HepG2 (cell line): Measurements from ENCODE around the gene RAC3. TPM values are rescaled to one million over a fixed set of nuclear protein-coding genes. Genes with fewer than 3 reads are reported as not detected.

ENCODE experiments used
- ATAD3A ChIP-seq: sonication (generic); formaldehyde crosslinking; IDR thresholded peaks from 2 replicates; pipeline ENCODE4 v1.4.0; 2020; ENCODE audit warnings: missing genetic modification reagents
- CCAR2 ChIP-seq: fragments of 200-400 bp; formaldehyde crosslinking; optimal IDR thresholded peaks from 2 replicates; pipeline ENCODE3; 2018; ENCODE audit warnings: low read depth, mild to moderate bottlenecking, low read length, moderate library complexity
- CCDC6 ChIP-seq: sonication (generic); formaldehyde crosslinking; IDR thresholded peaks from 2 replicates; pipeline ENCODE4 v1.8.1; 2022; ENCODE audit warnings: mild to moderate bottlenecking, missing genetic modification reagents, moderate library complexity
- ETV6 ChIP-seq: sonication (generic); formaldehyde crosslinking; conservative IDR thresholded peaks from 2 replicates; pipeline ENCODE4 v1.4.0; 2020; ENCODE audit warnings: missing genetic modification reagents
- FIP1L1 ChIP-seq: fragments of 200-400 bp; formaldehyde crosslinking; IDR thresholded peaks from 2 replicates; pipeline ENCODE4 v1.6.1; 2018; ENCODE audit warnings: low read depth, mild to moderate bottlenecking, low read length, moderate library complexity, borderline replicate concordance; ENCODE audit not compliant: insufficient read depth
- KAT8 ChIP-seq: IDR thresholded peaks from 2 replicates; pipeline ENCODE4 v1.6.1; 2016; ENCODE audit warnings: missing genetic modification reagents, missing compliant biosample characterization
- KDM4B ChIP-seq: sonication (generic); formaldehyde crosslinking; IDR thresholded peaks from 2 replicates; pipeline ENCODE4 v1.4.0; 2020; ENCODE audit warnings: missing genetic modification reagents
- MIER3 ChIP-seq: IDR thresholded peaks from 2 replicates; pipeline ENCODE4 v1.6.1; 2016; ENCODE audit warnings: missing compliant biosample characterization, borderline replicate concordance
- NFKB2 ChIP-seq: sonication (generic); formaldehyde crosslinking; IDR thresholded peaks from 2 replicates; pipeline ENCODE4 v1.4.0; 2020; ENCODE audit warnings: missing genetic modification reagents, borderline replicate concordance
- NKX3-1 ChIP-seq: sonication (generic); formaldehyde crosslinking; IDR thresholded peaks from 2 replicates; pipeline ENCODE4 v1.5.0; 2020; ENCODE audit warnings: missing genetic modification reagents
- SSRP1 ChIP-seq: IDR thresholded peaks from 2 replicates; pipeline ENCODE4 v1.6.1; 2016; ENCODE audit warnings: control low read depth
- ZNF30 ChIP-seq: sonication (generic); formaldehyde crosslinking; IDR thresholded peaks from 2 replicates; pipeline ENCODE4 v1.5.0; 2020; ENCODE audit warnings: mild to moderate bottlenecking, missing genetic modification reagents
- ZNF496 ChIP-seq: sonication (generic); formaldehyde crosslinking; IDR thresholded peaks from 2 replicates; pipeline ENCODE4 v1.8.1; 2023; ENCODE audit warnings: mild to moderate bottlenecking, moderate library complexity, missing genetic modification reagents; ENCODE audit not compliant: insufficient replicate concordance
- ZNF577 ChIP-seq: sonication (generic); formaldehyde crosslinking; IDR thresholded peaks from 2 replicates; pipeline ENCODE4 v1.4.0; 2020; ENCODE audit warnings: mild to moderate bottlenecking, low read depth, missing genetic modification reagents, borderline replicate concordance
- ZNF709 ChIP-seq: sonication (generic); formaldehyde crosslinking; IDR thresholded peaks from 2 replicates; pipeline ENCODE4 v1.5.0; 2020; ENCODE audit warnings: mild to moderate bottlenecking, missing genetic modification reagents
- ZNF724P ChIP-seq: sonication (generic); formaldehyde crosslinking; IDR thresholded peaks from 2 replicates; pipeline ENCODE4 v1.8.0; 2022; ENCODE audit warnings: missing genetic modification reagents, borderline replicate concordance
- polyA plus RNA-seq, 8 experiments: library from polyadenylated mRNA; depleted of rRNA in 3 of 8; stranded (reverse) in 7 of 8; unstranded in 1 of 8; fragments of >200 nt; fragmentation: Illumina TruSeq in 4 of 8; extraction: Trizol in 4 of 8; gene quantifications; 2 replicates each; pipeline versions ENCODE4 v1.2.1 to v1.2.3, GENCODE V29; 2011 to 2016; ENCODE audit warnings: low read depth in 4 of 8, missing spikeins in 1 of 8, mixed read lengths in 1 of 8; ENCODE audit not compliant: insufficient read depth in 1 of 8
- total RNA-seq, 5 experiments: library from RNA; depleted of rRNA; stranded (reverse); fragments of >200 nt; fragmentation: Illumina TruSeq; extraction: Trizol; gene quantifications; 2 replicates each; pipeline ENCODE4 v1.2.3, GENCODE V29; 2016; ENCODE audit warnings: low read depth in 1 of 5
- TF ChIP-seq, protein P1 (sequence below): sonication (generic); formaldehyde crosslinking; IDR thresholded peaks from 2 replicates; pipeline ENCODE4 v1.9.0; 2022; ENCODE audit warnings: missing genetic modification reagents, mild to moderate bottlenecking, borderline replicate concordance
- TF ChIP-seq, protein P2 (sequence below): sonication (generic); formaldehyde crosslinking; IDR thresholded peaks from 2 replicates; pipeline ENCODE4 v1.9.0; 2021; ENCODE audit warnings: missing genetic modification reagents, borderline replicate concordance
- TF ChIP-seq, protein P3 (sequence below): sonication (generic); formaldehyde crosslinking; IDR thresholded peaks from 2 replicates; pipeline ENCODE4 v1.4.0; 2020; ENCODE audit warnings: mild to moderate bottlenecking, missing genetic modification reagents, borderline replicate concordance
- TF ChIP-seq, protein P4 (sequence below): sonication (generic); formaldehyde crosslinking; IDR thresholded peaks from 2 replicates; pipeline ENCODE4 v1.4.0; 2020; ENCODE audit warnings: missing genetic modification reagents

Gene RAC3
- total and polyA plus RNA-seq, 2 of the 13 experiments (the other 11 are each of a cell fraction or from before 2014, with no cell fraction given) = 10.5 to 21.3 TPM

DNA sequence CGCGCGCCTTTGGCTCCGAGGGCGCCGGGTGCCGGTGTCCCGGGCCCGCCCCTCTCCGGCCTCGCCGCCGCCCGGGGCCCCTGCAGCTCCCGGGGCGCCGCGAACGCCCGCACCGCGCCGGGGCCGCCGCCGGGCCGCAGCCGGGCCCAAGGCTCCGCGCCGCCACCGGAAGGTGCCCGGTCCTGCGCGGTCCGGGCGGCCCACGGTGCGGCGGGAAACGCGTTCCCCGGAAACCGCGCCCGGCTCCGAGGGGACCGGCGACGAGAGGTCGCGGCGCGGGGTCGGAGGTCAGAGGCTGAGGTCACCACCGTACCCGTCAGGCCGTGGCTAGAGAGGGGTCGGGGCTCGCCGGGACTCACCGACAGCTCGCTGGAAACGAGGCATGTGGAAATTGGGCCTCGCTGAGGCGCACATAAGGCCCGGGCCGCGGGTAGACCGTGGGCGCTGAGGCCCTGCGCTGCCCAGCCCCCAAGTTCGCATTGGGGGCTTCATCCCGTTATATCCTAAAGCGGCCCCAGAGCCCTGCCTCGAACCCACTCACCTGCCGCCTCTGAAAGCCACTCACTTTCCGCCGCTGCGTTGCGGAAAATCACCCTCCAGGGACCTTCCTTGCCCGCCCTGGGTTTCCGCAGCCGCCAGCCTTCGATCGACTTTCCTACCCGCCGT lies 34.3 kb downstream of the RAC3 start, which contains the start of gene DUS1L (continued):
- TF ChIP-seq, protein P1, sequence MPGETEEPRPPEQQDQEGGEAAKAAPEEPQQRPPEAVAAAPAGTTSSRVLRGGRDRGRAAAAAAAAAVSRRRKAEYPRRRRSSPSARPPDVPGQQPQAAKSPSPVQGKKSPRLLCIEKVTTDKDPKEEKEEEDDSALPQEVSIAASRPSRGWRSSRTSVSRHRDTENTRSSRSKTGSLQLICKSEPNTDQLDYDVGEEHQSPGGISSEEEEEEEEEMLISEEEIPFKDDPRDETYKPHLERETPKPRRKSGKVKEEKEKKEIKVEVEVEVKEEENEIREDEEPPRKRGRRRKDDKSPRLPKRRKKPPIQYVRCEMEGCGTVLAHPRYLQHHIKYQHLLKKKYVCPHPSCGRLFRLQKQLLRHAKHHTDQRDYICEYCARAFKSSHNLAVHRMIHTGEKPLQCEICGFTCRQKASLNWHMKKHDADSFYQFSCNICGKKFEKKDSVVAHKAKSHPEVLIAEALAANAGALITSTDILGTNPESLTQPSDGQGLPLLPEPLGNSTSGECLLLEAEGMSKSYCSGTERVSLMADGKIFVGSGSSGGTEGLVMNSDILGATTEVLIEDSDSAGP (CRISPR knock-in tag) = peak; percentile 98
- TF ChIP-seq ZNF709 (CRISPR knock-in tag) (peak; percentile 53; the same call in 1 of the 2 replicates), ATAD3A (no peak), FIP1L1 (no peak), NFKB2 (CRISPR knock-in tag) (no peak), CCAR2 (peak; percentile 73), NKX3-1 (CRISPR knock-in tag) (0 out of 2 replicates have a peak, but pooled peaks have one; percentile 46), ETV6 (CRISPR knock-in tag) (peak; percentile 95; the same call in 1 of the 2 replicates), KAT8 (CRISPR knock-in tag) (peak; percentile 97), ZNF577 (no peak), KDM4B (peak; percentile 82; the same call in 1 of the 2 replicates), ZNF496 (CRISPR knock-in tag) (no peak), ZNF30 (no peak), CCDC6 (0 out of 2 replicates have a peak, but pooled peaks have one; percentile 57), MIER3 (CRISPR knock-in tag) (peak; percentile 92; the same call in 1 of the 2 replicates), ZNF724P (peak; percentile 73; the same call in 1 of the 2 replicates), SSRP1 (CRISPR knock-in tag) (peak; percentile 35; the same call in 1 of the 2 replicates)
- TF ChIP-seq, protein P2, sequence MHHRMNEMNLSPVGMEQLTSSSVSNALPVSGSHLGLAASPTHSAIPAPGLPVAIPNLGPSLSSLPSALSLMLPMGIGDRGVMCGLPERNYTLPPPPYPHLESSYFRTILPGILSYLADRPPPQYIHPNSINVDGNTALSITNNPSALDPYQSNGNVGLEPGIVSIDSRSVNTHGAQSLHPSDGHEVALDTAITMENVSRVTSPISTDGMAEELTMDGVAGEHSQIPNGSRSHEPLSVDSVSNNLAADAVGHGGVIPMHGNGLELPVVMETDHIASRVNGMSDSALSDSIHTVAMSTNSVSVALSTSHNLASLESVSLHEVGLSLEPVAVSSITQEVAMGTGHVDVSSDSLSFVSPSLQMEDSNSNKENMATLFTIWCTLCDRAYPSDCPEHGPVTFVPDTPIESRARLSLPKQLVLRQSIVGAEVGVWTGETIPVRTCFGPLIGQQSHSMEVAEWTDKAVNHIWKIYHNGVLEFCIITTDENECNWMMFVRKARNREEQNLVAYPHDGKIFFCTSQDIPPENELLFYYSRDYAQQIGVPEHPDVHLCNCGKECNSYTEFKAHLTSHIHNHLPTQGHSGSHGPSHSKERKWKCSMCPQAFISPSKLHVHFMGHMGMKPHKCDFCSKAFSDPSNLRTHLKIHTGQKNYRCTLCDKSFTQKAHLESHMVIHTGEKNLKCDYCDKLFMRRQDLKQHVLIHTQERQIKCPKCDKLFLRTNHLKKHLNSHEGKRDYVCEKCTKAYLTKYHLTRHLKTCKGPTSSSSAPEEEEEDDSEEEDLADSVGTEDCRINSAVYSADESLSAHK (CRISPR knock-in tag) = peak; percentile 48; the same call in 1 of the 2 replicates
- TF ChIP-seq, protein P3, sequence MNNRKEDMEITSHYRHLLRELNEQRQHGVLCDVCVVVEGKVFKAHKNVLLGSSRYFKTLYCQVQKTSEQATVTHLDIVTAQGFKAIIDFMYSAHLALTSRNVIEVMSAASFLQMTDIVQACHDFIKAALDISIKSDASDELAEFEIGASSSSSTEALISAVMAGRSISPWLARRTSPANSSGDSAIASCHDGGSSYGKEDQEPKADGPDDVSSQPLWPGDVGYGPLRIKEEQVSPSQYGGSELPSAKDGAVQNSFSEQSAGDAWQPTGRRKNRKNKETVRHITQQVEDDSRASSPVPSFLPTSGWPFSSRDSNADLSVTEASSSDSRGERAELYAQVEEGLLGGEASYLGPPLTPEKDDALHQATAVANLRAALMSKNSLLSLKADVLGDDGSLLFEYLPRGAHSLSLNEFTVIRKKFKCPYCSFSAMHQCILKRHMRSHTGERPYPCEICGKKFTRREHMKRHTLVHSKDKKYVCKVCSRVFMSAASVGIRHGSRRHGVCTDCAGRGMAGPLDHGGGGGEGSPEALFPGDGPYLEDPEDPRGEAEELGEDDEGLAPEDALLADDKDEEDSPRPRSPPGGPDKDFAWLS = 0 out of 2 replicates have a peak, but pooled peaks have one; percentile 83
- TF ChIP-seq, protein P4, sequence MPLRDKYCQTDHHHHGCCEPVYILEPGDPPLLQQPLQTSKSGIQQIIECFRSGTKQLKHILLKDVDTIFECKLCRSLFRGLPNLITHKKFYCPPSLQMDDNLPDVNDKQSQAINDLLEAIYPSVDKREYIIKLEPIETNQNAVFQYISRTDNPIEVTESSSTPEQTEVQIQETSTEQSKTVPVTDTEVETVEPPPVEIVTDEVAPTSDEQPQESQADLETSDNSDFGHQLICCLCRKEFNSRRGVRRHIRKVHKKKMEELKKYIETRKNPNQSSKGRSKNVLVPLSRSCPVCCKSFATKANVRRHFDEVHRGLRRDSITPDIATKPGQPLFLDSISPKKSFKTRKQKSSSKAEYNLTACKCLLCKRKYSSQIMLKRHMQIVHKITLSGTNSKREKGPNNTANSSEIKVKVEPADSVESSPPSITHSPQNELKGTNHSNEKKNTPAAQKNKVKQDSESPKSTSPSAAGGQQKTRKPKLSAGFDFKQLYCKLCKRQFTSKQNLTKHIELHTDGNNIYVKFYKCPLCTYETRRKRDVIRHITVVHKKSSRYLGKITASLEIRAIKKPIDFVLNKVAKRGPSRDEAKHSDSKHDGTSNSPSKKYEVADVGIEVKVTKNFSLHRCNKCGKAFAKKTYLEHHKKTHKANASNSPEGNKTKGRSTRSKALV (CRISPR knock-in tag) = no peak
